ENCODE results near the gene NEMP1.
"Not testable (repeated sequence)": the region's sequence is repeated elsewhere in the genome, so short reads cannot be mapped to it uniquely, and the experiment has no call there.

NEMP1 gene

DNA sequence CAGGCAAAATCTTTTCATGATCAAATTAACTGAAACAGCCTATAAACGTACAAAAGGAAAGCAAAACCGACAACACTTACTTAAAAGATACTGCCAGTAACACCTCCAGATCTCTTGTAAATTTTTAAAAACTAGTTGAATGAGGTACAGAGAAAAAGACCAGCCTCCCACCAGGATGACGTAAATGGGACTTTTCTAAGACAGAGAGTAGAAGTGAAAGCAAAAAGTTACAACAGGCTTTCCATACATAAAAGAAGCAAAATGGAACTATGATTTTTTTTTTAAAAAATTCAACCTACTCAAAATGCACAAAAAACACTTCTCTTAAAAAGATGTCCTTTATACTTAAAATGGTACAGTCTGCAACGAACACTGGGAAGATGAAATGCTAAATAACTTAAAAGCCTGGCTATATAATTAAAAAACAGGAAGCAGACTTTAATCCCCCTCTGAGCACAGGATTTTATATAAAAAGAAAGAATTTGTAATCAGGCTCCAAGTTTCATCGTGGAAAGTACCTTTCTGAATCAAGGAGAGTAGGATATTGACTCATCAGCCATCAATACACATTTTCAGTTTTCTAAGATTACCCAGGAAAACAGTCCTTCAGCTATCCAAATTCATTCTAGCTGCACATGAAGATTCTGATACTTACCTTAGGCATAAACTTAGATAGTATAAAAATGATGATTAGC lies 14.5 kb downstream of the NEMP1 start:
- H3K4me2 ChIP-seq = 0 out of 2 replicates have a peak overlapping the region, but pooled peaks have one; percentile 2
- no peaks in the 10 kb centered on the region for H4K20me1 ChIP-seq (ENCODE audit: insufficient read depth)
- no peak overlapping the region for H2AFZ ChIP-seq (ENCODE audit: low read depth)
- H3K79me2 ChIP-seq (ENCODE audit: insufficient read depth, low read depth) = no peaks in the 10 kb centered on the region
- no peak overlapping the region for H3K9ac ChIP-seq
- H3K36me3 ChIP-seq (ENCODE audit: insufficient read depth) = peaks cover 12% of the 10 kb centered on the region; the same call in 1 of the 2 replicates
- no peak overlapping the region for H3K4me3 ChIP-seq (IDR thresholded peaks at IDR 0.05; ENCODE audit: insufficient read depth, low read depth, low read length)
- H3K27ac ChIP-seq = peak overlapping the region; percentile 1; the same call in 1 of the 2 replicates
- peaks cover 21% of the 10 kb centered on the region for H3K4me1 ChIP-seq (ENCODE audit: low read depth, poor library complexity, severe bottlenecking)
- no peaks in the 10 kb centered on the region for H3K27me3 ChIP-seq (ENCODE audit: insufficient read depth, low read depth)
- TF ChIP-seq, protein P1, sequence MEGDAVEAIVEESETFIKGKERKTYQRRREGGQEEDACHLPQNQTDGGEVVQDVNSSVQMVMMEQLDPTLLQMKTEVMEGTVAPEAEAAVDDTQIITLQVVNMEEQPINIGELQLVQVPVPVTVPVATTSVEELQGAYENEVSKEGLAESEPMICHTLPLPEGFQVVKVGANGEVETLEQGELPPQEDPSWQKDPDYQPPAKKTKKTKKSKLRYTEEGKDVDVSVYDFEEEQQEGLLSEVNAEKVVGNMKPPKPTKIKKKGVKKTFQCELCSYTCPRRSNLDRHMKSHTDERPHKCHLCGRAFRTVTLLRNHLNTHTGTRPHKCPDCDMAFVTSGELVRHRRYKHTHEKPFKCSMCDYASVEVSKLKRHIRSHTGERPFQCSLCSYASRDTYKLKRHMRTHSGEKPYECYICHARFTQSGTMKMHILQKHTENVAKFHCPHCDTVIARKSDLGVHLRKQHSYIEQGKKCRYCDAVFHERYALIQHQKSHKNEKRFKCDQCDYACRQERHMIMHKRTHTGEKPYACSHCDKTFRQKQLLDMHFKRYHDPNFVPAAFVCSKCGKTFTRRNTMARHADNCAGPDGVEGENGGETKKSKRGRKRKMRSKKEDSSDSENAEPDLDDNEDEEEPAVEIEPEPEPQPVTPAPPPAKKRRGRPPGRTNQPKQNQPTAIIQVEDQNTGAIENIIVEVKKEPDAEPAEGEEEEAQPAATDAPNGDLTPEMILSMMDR (conservative IDR thresholded peaks at IDR 0.05; ENCODE audit: low read depth, low read length) = no peak

DNA sequence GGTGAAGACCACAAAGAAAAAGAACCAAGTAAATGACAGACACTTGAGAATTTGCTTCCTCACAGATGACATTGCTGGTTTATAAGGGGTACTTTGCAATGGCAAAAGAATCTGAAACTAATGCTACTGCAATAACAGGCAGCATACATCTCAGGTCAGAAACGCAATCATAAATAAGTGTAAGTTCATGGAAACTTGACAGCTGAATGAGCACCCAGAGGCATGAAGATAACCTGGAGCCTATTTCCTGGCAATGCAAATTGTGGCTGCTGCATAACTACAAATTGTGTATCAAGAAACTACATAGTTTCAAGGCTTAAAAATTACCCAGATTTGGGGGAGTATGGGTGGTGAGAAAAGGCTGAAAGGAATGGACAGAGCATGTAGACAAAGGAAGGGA lies 20.1 kb downstream of the NEMP1 start:
- H3K27ac ChIP-seq = no peak overlapping the region
- H3K4me1 ChIP-seq (ENCODE audit: low read depth, poor library complexity, severe bottlenecking) = peaks cover under 1% of the 10 kb centered on the region
- H2AFZ ChIP-seq (ENCODE audit: low read depth) = no peak overlapping the region
- TF ChIP-seq, protein P1 (conservative IDR thresholded peaks at IDR 0.05; ENCODE audit: low read depth, low read length) = no peak
- no peaks in the 10 kb centered on the region for H3K79me2 ChIP-seq (ENCODE audit: insufficient read depth, low read depth)
- no peaks in the 10 kb centered on the region for H4K20me1 ChIP-seq (ENCODE audit: insufficient read depth)
- H3K4me3 ChIP-seq (IDR thresholded peaks at IDR 0.05; ENCODE audit: insufficient read depth, low read depth, low read length) = no peak overlapping the region
- H3K9ac ChIP-seq = no peak overlapping the region
- no peaks in the 10 kb centered on the region for H3K27me3 ChIP-seq (ENCODE audit: insufficient read depth, low read depth)
- no peak overlapping the region for H3K4me2 ChIP-seq
- H3K36me3 ChIP-seq (ENCODE audit: insufficient read depth) = no peaks in the 10 kb centered on the region; the same call in 1 of the 2 replicates

DNA sequence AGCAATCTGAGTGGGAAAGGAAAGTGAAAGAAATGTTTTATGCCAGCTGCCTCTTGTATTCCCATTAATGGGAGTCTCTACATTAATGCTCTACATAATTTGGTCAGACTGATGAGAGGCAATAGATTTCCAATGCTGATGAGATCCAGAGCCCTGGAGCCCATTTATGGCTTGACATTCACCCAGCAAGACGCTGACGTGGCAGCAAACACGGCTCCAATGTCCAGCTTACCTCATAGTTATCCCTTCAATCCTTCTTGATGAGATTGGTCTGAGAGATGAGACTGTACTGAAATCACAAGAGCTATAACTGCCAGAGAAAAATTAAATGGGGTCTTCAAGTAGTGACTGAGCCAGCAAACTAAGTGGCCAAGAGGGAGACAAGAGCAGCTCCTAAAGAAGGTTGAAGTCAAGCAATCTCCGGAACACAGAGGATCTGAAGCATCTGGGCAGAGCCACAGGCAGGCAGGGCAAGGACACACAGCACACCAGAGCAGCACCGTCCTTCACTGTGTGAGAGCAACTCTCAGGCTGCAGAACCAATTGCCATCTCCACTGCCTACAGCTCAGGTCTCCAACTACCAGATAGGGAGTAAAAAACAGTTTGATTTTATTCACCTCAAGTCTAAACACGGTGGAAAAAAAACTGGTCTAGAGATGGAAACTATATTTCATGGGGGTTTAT lies 21.4 kb downstream of the NEMP1 start:
- Histone ChIP-seq H3K27me3 (ENCODE audit: insufficient read depth, low read depth) (no peaks in the 10 kb centered on the region), H3K4me3 (IDR thresholded peaks at IDR 0.05; ENCODE audit: insufficient read depth, low read depth, low read length) (no peak overlapping the region), H3K4me1 (ENCODE audit: low read depth, poor library complexity, severe bottlenecking) (no peaks in the 10 kb centered on the region), H3K4me2 (no peak overlapping the region), H3K36me3 (ENCODE audit: insufficient read depth) (no peaks in the 10 kb centered on the region; the same call in 1 of the 2 replicates), H4K20me1 (ENCODE audit: insufficient read depth) (no peaks in the 10 kb centered on the region), H2AFZ (ENCODE audit: low read depth) (no peak overlapping the region), H3K27ac (no peak overlapping the region), H3K9ac (no peak overlapping the region), H3K79me2 (ENCODE audit: insufficient read depth, low read depth) (no peaks in the 10 kb centered on the region)
- TF ChIP-seq, protein P1 (conservative IDR thresholded peaks at IDR 0.05; ENCODE audit: low read depth, low read length) = no peak

DNA sequence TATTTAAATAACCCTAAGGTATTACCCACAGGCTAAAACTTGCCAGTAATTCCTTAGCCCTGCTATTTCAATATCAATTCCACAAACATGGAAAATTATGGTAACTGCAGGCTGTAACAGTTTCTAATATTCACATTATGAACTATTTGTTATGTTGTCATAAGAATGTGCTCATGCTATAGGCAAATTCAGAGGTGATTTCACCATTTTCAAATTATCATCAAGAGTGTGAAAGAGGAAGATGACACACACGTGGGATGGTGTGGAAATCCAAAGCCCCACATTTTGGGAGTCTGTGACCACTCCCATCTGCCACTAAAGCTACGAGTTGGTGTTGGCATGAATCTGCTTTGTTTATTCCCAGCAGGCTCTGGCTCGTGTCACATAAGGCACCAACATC lies 22.8 kb downstream of the NEMP1 start:
- Histone ChIP-seq H3K4me3 (IDR thresholded peaks at IDR 0.05; ENCODE audit: insufficient read depth, low read depth, low read length) (no peak overlapping the region), H3K36me3 (ENCODE audit: insufficient read depth) (no peaks in the 10 kb centered on the region; the same call in 1 of the 2 replicates), H4K20me1 (ENCODE audit: insufficient read depth) (no peaks in the 10 kb centered on the region), H3K9ac (no peak overlapping the region), H3K4me2 (no peak overlapping the region), H3K4me1 (ENCODE audit: low read depth, poor library complexity, severe bottlenecking) (no peaks in the 10 kb centered on the region), H3K79me2 (ENCODE audit: insufficient read depth, low read depth) (no peaks in the 10 kb centered on the region), H3K27me3 (ENCODE audit: insufficient read depth, low read depth) (no peaks in the 10 kb centered on the region; the same call in 1 of the 2 replicates), H3K27ac (no peak overlapping the region), H2AFZ (ENCODE audit: low read depth) (no peak overlapping the region)
- TF ChIP-seq, protein P1 (conservative IDR thresholded peaks at IDR 0.05; ENCODE audit: low read depth, low read length) = no peak

DNA sequence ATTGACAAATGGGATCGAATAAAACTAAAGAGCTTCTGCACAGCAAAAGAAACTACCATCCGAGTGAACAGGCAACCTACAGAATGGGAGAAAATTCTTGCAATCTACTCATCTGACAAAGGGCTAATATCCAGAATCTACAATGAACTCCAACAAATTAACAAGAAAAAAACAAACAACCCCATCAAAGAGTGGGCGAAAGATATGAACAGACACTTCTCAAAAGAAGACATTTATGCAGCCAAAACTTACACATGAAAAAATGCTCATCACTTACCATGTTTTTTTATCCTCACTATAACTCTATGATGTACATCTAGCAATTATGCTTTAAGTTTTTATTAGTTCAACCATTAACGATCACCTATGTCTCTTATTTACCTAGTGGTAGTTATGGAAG lies 24.7 kb downstream of the NEMP1 start:
- not testable (repeated sequence) for H2AFZ ChIP-seq (ENCODE audit: low read depth); H4K20me1 ChIP-seq (ENCODE audit: insufficient read depth); H3K27me3 ChIP-seq (ENCODE audit: insufficient read depth, low read depth); H3K4me2 ChIP-seq; H3K4me1 ChIP-seq (ENCODE audit: low read depth, poor library complexity, severe bottlenecking); H3K27ac ChIP-seq; H3K4me3 ChIP-seq (IDR thresholded peaks at IDR 0.05; ENCODE audit: insufficient read depth, low read depth, low read length); H3K79me2 ChIP-seq (ENCODE audit: insufficient read depth, low read depth); H3K9ac ChIP-seq; H3K36me3 ChIP-seq (ENCODE audit: insufficient read depth)

DNA sequence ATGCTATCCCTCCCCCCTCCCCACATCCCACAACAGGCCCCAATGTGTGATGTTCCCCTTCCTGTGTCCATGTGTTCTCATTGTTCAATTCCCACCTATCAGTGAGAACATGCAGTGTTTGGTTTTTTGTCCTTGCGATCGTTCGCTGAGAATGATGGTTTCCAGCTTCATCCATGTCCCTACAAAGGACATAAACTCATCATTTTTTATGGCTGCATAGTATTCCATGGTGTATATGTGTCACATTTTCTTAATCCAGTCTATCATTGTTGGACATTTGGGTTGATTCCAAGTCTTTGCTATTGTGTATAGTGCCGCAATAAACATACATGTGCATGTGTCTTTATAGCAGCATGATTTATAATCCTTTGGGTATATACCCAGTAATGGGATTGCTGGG lies 25.4 kb downstream of the NEMP1 start:
- H3K4me1 ChIP-seq (ENCODE audit: low read depth, poor library complexity, severe bottlenecking); H3K36me3 ChIP-seq (ENCODE audit: insufficient read depth); H3K27ac ChIP-seq; H2AFZ ChIP-seq (ENCODE audit: low read depth); H3K79me2 ChIP-seq (ENCODE audit: insufficient read depth, low read depth); H3K4me3 ChIP-seq (IDR thresholded peaks at IDR 0.05; ENCODE audit: insufficient read depth, low read depth, low read length); H3K9ac ChIP-seq; H3K4me2 ChIP-seq; H4K20me1 ChIP-seq (ENCODE audit: insufficient read depth): not testable (repeated sequence)
- peaks cover 11% of the 10 kb centered on the region; the same call in 1 of the 2 replicates for H3K27me3 ChIP-seq (ENCODE audit: insufficient read depth, low read depth)

Measured in KMS-11 (cell line).